Neutrophil (primary cell): ENCODE data around the gene GNAL.

ENCODE experiments used
- H3K27ac ChIP-seq: fragments of 200-600 bp; sonication (generic); 2 replicates; pipeline ENCODE4 v1.5.1; 2016; ENCODE audit warnings: mild to moderate bottlenecking, moderate library complexity
- H3K27me3 ChIP-seq: fragments of 200-600 bp; sonication (generic); 2 replicates; pipeline ENCODE4 v1.6.0; 2016; ENCODE audit warnings: mild to moderate bottlenecking
- H3K36me3 ChIP-seq: fragments of 200-600 bp; sonication (generic); 2 replicates; pipeline ENCODE4 v1.5.1; 2017
- H3K4me1 ChIP-seq, 2 experiments: fragments of 200-600 bp in 1 of 2; sonication (generic) in 1 of 2; 1 replicate in 1 of 2; 2 replicates in 1 of 2; pipeline versions ENCODE4 v1.5.1 to v1.6.1; 2013 to 2016; ENCODE audit warnings: low read depth in 1 of 2, low read length in 1 of 2, mild to moderate bottlenecking in 1 of 2, moderate library complexity in 1 of 2; ENCODE audit not compliant: control insufficient read depth in 1 of 2, insufficient read depth in 1 of 2
- H3K4me3 ChIP-seq, 2 experiments: fragments of 200-600 bp in 1 of 2; sonication (generic) in 1 of 2; 1 replicate in 1 of 2; 2 replicates in 1 of 2; pipeline ENCODE4 v1.5.1; 2013 to 2016; ENCODE audit warnings: low read depth in 1 of 2, low read length in 1 of 2, mild to moderate bottlenecking in 1 of 2, moderate library complexity in 1 of 2
- H3K9me3 ChIP-seq: fragments of 200-600 bp; sonication (generic); 2 replicates; pipeline ENCODE4 v1.5.1; 2016
- TF ChIP-seq, protein P1 (sequence below): fragments of 200-600 bp; sonication (generic); IDR thresholded peaks from 2 replicates; pipeline ENCODE4 v1.5.1; 2016; ENCODE audit warnings: antibody characterized with exemption

The GNAL gene

DNA sequence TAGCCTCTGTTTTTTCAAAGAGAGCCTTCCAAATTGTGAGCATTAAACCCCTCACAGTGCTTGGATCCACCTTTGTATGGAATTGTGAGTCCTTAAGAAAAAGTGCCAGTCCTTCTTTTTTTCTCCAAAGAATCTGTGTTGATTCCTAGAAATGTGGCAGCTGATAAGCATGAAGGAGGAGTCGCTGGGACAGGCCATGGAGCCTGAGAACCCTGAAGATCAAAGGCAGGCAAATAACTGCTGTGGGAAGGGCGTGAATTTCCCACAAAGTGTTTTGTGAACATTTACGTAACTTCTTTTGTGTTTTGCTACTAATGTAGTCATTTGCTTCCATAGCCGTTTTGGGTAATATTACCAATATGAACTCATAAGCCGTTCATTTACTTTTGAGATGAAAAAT lies 134.5 kb downstream of the GNAL start:
- peaks cover 17% of the 10 kb centered on the region for H3K27me3 ChIP-seq
- TF ChIP-seq, protein P1, sequence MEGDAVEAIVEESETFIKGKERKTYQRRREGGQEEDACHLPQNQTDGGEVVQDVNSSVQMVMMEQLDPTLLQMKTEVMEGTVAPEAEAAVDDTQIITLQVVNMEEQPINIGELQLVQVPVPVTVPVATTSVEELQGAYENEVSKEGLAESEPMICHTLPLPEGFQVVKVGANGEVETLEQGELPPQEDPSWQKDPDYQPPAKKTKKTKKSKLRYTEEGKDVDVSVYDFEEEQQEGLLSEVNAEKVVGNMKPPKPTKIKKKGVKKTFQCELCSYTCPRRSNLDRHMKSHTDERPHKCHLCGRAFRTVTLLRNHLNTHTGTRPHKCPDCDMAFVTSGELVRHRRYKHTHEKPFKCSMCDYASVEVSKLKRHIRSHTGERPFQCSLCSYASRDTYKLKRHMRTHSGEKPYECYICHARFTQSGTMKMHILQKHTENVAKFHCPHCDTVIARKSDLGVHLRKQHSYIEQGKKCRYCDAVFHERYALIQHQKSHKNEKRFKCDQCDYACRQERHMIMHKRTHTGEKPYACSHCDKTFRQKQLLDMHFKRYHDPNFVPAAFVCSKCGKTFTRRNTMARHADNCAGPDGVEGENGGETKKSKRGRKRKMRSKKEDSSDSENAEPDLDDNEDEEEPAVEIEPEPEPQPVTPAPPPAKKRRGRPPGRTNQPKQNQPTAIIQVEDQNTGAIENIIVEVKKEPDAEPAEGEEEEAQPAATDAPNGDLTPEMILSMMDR = no peak
- no peak overlapping the region for H3K4me3 ChIP-seq
- H3K9me3 ChIP-seq = no peaks in the 10 kb centered on the region
- no peaks in the 10 kb centered on the region for H3K36me3 ChIP-seq
- no peaks in the 10 kb centered on the region for H3K4me1 ChIP-seq
- H3K27ac ChIP-seq = no peak overlapping the region

DNA sequence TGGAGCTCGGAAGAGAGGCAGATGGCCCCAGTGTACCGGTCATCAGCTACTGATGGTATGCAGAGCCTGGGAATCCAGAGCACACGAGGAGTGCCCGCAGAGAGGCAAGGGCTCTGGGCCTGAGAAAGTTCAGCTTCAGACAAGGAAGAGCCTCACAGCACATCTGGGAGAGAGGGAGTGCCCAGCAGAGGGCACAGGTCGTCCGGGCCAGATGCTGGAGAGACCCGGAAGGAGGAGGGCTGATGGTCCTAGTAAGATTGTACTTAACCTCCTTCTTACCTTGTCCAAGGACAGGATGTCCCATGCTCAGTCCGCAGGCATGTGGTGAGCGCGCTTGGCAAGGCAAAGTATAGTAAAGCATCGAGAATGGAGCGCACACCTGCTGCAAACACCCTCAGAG lies 137.8 kb downstream of the GNAL start:
- H3K9me3 ChIP-seq = no peaks in the 10 kb centered on the region

DNA sequence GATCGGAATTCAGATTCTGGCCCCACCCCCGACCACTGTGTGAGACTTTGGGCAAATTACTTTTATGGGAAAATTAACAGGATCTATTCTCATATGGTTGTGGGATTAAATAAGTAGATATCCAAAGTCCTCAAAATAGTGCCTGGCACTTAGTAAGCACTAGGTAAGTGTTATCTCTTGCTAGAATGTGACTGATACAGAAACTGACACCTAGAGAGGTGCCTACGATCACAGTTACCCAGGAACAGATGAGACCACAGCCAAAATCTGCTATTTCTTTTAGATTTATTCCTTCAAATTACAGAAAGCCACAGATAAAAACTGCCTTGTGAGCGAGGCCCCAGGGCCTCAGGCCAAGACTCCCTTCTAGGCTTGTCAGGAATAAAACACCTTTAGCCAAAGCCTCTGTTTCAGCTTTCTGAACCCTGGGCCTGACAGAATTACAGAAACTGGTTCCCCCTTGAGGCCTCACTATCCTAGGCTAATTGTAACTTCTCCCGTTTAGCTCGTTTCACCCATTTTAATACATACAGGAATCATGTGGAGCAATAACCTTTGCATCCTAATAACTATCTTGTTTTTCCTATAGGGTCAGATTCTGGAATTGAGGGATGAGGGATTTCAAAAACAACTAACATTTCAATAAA lies 139.8 kb downstream of the GNAL start:
- H3K9me3 ChIP-seq = no peaks in the 10 kb centered on the region
- H3K4me1 ChIP-seq = no peaks in the 10 kb centered on the region
- H3K27ac ChIP-seq = no peak overlapping the region
- H3K36me3 ChIP-seq = no peaks in the 10 kb centered on the region
- TF ChIP-seq, protein P1 = no peak
- H3K4me3 ChIP-seq = no peak overlapping the region
- H3K27me3 ChIP-seq = no peaks in the 10 kb centered on the region

More for the DNA sequence above, 137.8 kb downstream of the GNAL start:
- H3K27me3 ChIP-seq = no peaks in the 10 kb centered on the region
- no peak overlapping the region for H3K4me3 ChIP-seq
- no peaks in the 10 kb centered on the region for H3K4me1 ChIP-seq
- TF ChIP-seq, protein P1 = no peak
- no peaks in the 10 kb centered on the region for H3K36me3 ChIP-seq
- no peak overlapping the region for H3K27ac ChIP-seq

DNA sequence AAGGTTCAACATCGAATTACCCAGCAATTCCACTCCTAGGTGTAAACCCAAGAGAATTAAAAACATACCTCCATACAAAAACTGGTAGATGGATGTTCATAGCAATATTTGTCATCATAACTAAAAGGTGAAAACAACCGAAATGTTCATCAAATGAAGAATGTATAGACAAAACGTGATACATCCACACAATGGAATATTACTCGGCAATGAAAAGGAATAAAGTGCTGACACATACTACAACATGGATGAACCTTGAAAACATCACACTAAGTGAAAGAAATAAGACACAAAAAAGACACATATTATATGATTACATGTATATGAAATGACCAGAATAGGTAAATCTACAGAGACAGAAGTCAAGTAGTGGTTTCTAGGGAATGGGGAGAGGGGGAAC lies 141.5 kb downstream of the GNAL start:
- Histone ChIP-seq H3K9me3 (no peaks in the 10 kb centered on the region), H3K36me3 (no peaks in the 10 kb centered on the region), H3K27ac (no peak overlapping the region), H3K27me3 (no peaks in the 10 kb centered on the region), H3K4me3 (no peak overlapping the region), H3K4me1 (no peaks in the 10 kb centered on the region)
- TF ChIP-seq, protein P1 = no peak

DNA sequence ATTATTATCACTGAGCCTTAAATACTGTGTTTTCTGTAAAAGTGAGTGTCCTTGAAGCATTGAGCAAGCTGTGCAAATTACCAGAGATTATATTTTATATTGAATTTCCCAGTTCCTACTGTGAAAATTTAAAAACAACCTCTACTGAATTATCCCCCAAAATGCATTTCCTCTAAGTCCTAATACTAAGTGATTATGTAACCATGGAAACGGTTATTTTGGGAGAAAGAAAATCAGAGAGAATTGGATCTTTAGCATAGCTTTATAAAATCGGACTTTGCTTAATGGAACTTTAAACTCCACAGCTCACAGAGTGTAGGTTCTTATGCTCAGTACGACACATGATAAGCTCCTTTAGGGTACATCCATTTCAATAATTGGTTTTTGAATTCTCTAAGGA lies 142.9 kb downstream of the GNAL start:
- no peak overlapping the region for H3K4me3 ChIP-seq
- TF ChIP-seq, protein P1 = no peak
- H3K27ac ChIP-seq = no peak overlapping the region
- H3K36me3 ChIP-seq = no peaks in the 10 kb centered on the region
- H3K4me1 ChIP-seq = no peaks in the 10 kb centered on the region
- H3K9me3 ChIP-seq = no peaks in the 10 kb centered on the region
- no peaks in the 10 kb centered on the region for H3K27me3 ChIP-seq
